MCF 10A (cell line): ENCODE data around the gene TFRC. TPM values are rescaled to one million over a fixed set of nuclear protein-coding genes. Genes with fewer than 3 reads are reported as not detected.
A peak's percentile ranks its signal among the peaks of the same experiment; 100 is the strongest.
"Not testable (repeated sequence)": the region's sequence is repeated elsewhere in the genome, so short reads cannot be mapped to it uniquely, and the experiment has no call there.

Experiments
- BruUV-seq: library from RNA; stranded (reverse); fragments of 400-500 nt; replicated peaks from 2 replicates; lab custom pipeline; 2021; lab: Mats Ljungman, UMichigan
- CTCF ChIA-PET: fragments of 300-600 bp; sonication (Branson Sonifier 250); formaldehyde crosslinking; extraction: SDS; loops from one replicate; lab custom pipeline; 2021; ENCODE audit warnings: antibody characterized with exemption, inconsistent platforms; lab: Yijun Ruan, JAX
- POLR2A ChIA-PET: fragments of 300-600, 350-650 bp; sonication (Branson Sonifier 250); formaldehyde crosslinking; extraction: SDS; loops from one replicate; lab custom pipeline; 2020; ENCODE audit warnings: antibody characterized with exemption, inconsistent platforms; lab: Yijun Ruan, JAX
- DNase-seq: peaks from one replicate; pipeline ENCODE4 v3.0.0-alpha.2; 2018; ENCODE audit not compliant: unreplicated experiment
- H3K27ac Mint-ChIP-seq: one replicate; pipeline ENCODE4 v1.8.0; 2022; ENCODE audit warnings: mild to moderate bottlenecking, low read depth, mixed read lengths; ENCODE audit not compliant: unreplicated experiment
- H3K27me3 Mint-ChIP-seq: one replicate; pipeline ENCODE4 v1.8.0; 2022; ENCODE audit warnings: mixed read lengths; ENCODE audit not compliant: insufficient read depth, unreplicated experiment
- H3K36me3 Mint-ChIP-seq: one replicate; pipeline ENCODE4 v1.8.0; 2022; ENCODE audit warnings: mild to moderate bottlenecking, moderate library complexity, mixed read lengths; ENCODE audit not compliant: insufficient read depth, unreplicated experiment
- H3K4me1 Mint-ChIP-seq: one replicate; pipeline ENCODE4 v1.8.0; 2022; ENCODE audit warnings: mixed read lengths; ENCODE audit not compliant: insufficient read depth, unreplicated experiment
- H3K4me3 Mint-ChIP-seq: one replicate; pipeline ENCODE4 v1.8.0; 2022; ENCODE audit warnings: mild to moderate bottlenecking, moderate library complexity, mixed read lengths; ENCODE audit not compliant: unreplicated experiment
- H3K9me3 Mint-ChIP-seq: one replicate; pipeline ENCODE4 v1.8.0; 2022; ENCODE audit warnings: mixed read lengths; ENCODE audit not compliant: unreplicated experiment
- CTCF ChIP-seq: fragments of 200-600 bp; IDR thresholded peaks from one replicate; pipeline ENCODE4 v1.8.0; 2022; ENCODE audit warnings: antibody characterized with exemption, mild to moderate bottlenecking; ENCODE audit not compliant: unreplicated experiment
- intact Hi-C: fragments of 100-400 bp; cut with micrococcal nuclease; formaldehyde crosslinking; loops from 2 replicates; pipeline ENCODE4 v1.14.1; 2022
- total RNA-seq: library from RNA; stranded (reverse); gene quantifications from 2 replicates; pipeline ENCODE4 v1.2.3, GENCODE V29; 2022

Gene TFRC
- total RNA-seq, 1 experiment from 2014 or later: 72.9 TPM

GRCh38 chr3:196042673-196043072, 39.2 kb downstream of the TFRC start:
- H3K9me3 Mint-ChIP-seq: no peaks in the 10 kb centered on the region
- ChIA-PET CTCF (no interaction called here), POLR2A (no interaction called here)
- no peaks in the 10 kb centered on the region for H3K4me1 Mint-ChIP-seq
- no TSS peak for BruUV-seq
- intact Hi-C loops: no loop called here
- no peak overlapping the region for H3K4me3 Mint-ChIP-seq
- H3K27me3 Mint-ChIP-seq: no peaks in the 10 kb centered on the region
- DNase-seq: no peak
- no peak overlapping the region for H3K27ac Mint-ChIP-seq
- H3K36me3 Mint-ChIP-seq: peaks cover 21% of the 10 kb centered on the region
- TF ChIP-seq CTCF: no peak

GRCh38 chr3:196039359-196039758, 42.5 kb downstream of the TFRC start:
- TF ChIP-seq CTCF: no peak
- intact Hi-C loops: no loop called here
- Mint-ChIP-seq H3K27ac (no peak overlapping the region), H3K4me1 (no peaks in the 10 kb centered on the region), H3K9me3 (no peaks in the 10 kb centered on the region), H3K36me3 (no peaks in the 10 kb centered on the region), H3K4me3 (no peak overlapping the region), H3K27me3 (no peaks in the 10 kb centered on the region)
- CTCF ChIA-PET: interaction anchor here (0.6 kb wide), 1 partner anchor 97 kb away, joined by 5 read pairs; no protein-coding TSS in a partner anchor
- DNase-seq: no peak
- POLR2A ChIA-PET: no interaction called here
- no TSS peak for BruUV-seq

GRCh38 chr3:196026059-196026458, 55.8 kb downstream of the TFRC start:
- intact Hi-C loops: loop anchor here (2.0 kb wide), 1 partner anchor 171 kb away; no protein-coding TSS in a partner anchor
- not testable (repeated sequence) for H3K36me3 Mint-ChIP-seq, BruUV-seq, H3K4me3 Mint-ChIP-seq, H3K9me3 Mint-ChIP-seq, H3K27ac Mint-ChIP-seq, H3K4me1 Mint-ChIP-seq
- DNase-seq: peak; percentile 21
- peaks cover 57% of the 10 kb centered on the region for H3K27me3 Mint-ChIP-seq
- CTCF ChIA-PET: interaction anchor here (0.6 to 1.6 kb wide), 2 partner anchors 13 to 171 kb away, joined by 3 to 5 read pairs; no protein-coding TSS in a partner anchor
- peak; percentile 19 for TF ChIP-seq CTCF
- POLR2A ChIA-PET: interaction anchor here (0.7 kb wide), 2 partner anchors 15 to 682 kb away, joined by 3 read pairs; no protein-coding TSS in a partner anchor

- BruUV-seq: no TSS peak
- DNase-seq: no peak
- H3K27ac Mint-ChIP-seq: no peak overlapping the region
- intact Hi-C loops: no loop called here
- no peak overlapping the region for H3K4me3 Mint-ChIP-seq
- H3K9me3 Mint-ChIP-seq: no peaks in the 10 kb centered on the region
- TF ChIP-seq CTCF: no peak
- peaks cover 47% of the 10 kb centered on the region for H3K27me3 Mint-ChIP-seq
- no peaks in the 10 kb centered on the region for H3K4me1 Mint-ChIP-seq
- CTCF ChIA-PET: interaction anchor here (0.6 kb wide), 1 partner anchor 43 kb away, joined by 8 read pairs; no protein-coding TSS in a partner anchor
- POLR2A ChIA-PET: no interaction called here
- no peaks in the 10 kb centered on the region for H3K36me3 Mint-ChIP-seq
Measured at GRCh38 chr3:196024968-196025367, 56.9 kb downstream of the TFRC start.
